ENCODE results near the gene ZNF491. TPM values are rescaled to one million over a fixed set of nuclear protein-coding genes. Genes with fewer than 3 reads are reported as not detected.

ZNF491 gene
- total and polyA plus RNA-seq, 7 donors: 0.46 to 6.1 (median 3.6) TPM

Other genes starting within 250 kb of the ZNF491 start
- gene ELOF1, start 239.3 kb upstream of the ZNF491 start, total RNA-seq: 10 to 100 TPM; 27.2 to 47.9 (median 38.9) TPM
- 10 to 100 TPM; 49.8 to 67.3 (median 59.4) TPM for gene ELOF1, start 239.3 kb upstream of the ZNF491 start, polyA plus RNA-seq
- 10 to 100 TPM in 2 of 4 donors, 1 to 10 TPM in 2; 7.6 to 23.5 (median 9.8) TPM for gene ACP5, start 220.9 kb upstream of the ZNF491 start, total RNA-seq
- 100 to 1,000 TPM in 1 of 3 donors, 10 to 100 TPM in 2; 26.4 to 266 (median 54.4) TPM for gene ACP5, start 220.9 kb upstream of the ZNF491 start, polyA plus RNA-seq
- 10 to 100 TPM in 3 of 4 donors, 1 to 10 TPM in 1; 7.9 to 13.8 (median 11.9) TPM for gene ZNF627, start 201.0 kb upstream of the ZNF491 start, total RNA-seq
- 1 to 10 TPM; 6.2 to 6.7 (median 6.6) TPM for gene ZNF627, start 201.0 kb upstream of the ZNF491 start, polyA plus RNA-seq
- 10 to 100 TPM in 3 of 4 donors, 1 to 10 TPM in 1; 4.1 to 22.8 (median 17.3) TPM for gene ZNF823, start 59.6 kb upstream of the ZNF491 start, total RNA-seq
- 10 to 100 TPM in 1 of 3 donors, 1 to 10 TPM in 2; 4.6 to 12.5 (median 7.8) TPM for gene ZNF823, start 59.6 kb upstream of the ZNF491 start, polyA plus RNA-seq
- gene ZNF441, start 31.5 kb upstream of the ZNF491 start, total RNA-seq: 10 to 100 TPM in 1 of 4 donors, 1 to 10 TPM in 3; 8.4 to 10.5 (median 8.8) TPM
- gene ZNF441, start 31.5 kb upstream of the ZNF491 start, polyA plus RNA-seq: 1 to 10 TPM in 2 of 3 donors, under 1 TPM in 1; 0.92 to 5.7 (median 2.4) TPM
- 10 to 100 TPM in 2 of 4 donors, 1 to 10 TPM in 2; 5.6 to 15.0 (median 9.6) TPM for gene ZNF440, start 15.8 kb downstream of the ZNF491 start, total RNA-seq
- 10 to 100 TPM in 1 of 3 donors, 1 to 10 TPM in 2; 7.4 to 13.8 (median 9.0) TPM for gene ZNF440, start 15.8 kb downstream of the ZNF491 start, polyA plus RNA-seq
- gene ZNF439, start 50.2 kb downstream of the ZNF491 start, total RNA-seq: 1 to 10 TPM; 4.8 to 8.6 (median 6.5) TPM
- 1 to 10 TPM; 2.4 to 5.9 (median 3.9) TPM for gene ZNF439, start 50.2 kb downstream of the ZNF491 start, polyA plus RNA-seq
- 10 to 100 TPM in 3 of 4 donors, 1 to 10 TPM in 1; 9.2 to 23.2 (median 18.3) TPM for gene ZNF69, start 89.3 kb downstream of the ZNF491 start, total RNA-seq
- gene ZNF69, start 89.3 kb downstream of the ZNF491 start, polyA plus RNA-seq: 1 to 10 TPM; 7.6 to 9.6 (median 7.8) TPM
- 10 to 100 TPM; 13.7 to 19.7 (median 15.0) TPM for gene ZNF700, start 126.6 kb downstream of the ZNF491 start, total RNA-seq
- gene ZNF700, start 126.6 kb downstream of the ZNF491 start, polyA plus RNA-seq: 10 to 100 TPM in 1 of 3 donors, 1 to 10 TPM in 2; 4.8 to 12.7 (median 5.8) TPM
- 10 to 100 TPM in 1 of 4 donors, 1 to 10 TPM in 3; 2.3 to 11.9 (median 3.3) TPM for gene ZNF763, start 166.5 kb downstream of the ZNF491 start, total RNA-seq
- gene ZNF763, start 166.5 kb downstream of the ZNF491 start, polyA plus RNA-seq: 1 to 10 TPM; 3.3 to 4.2 (median 3.9) TPM
- 10 to 100 TPM in 1 of 4 donors, 1 to 10 TPM in 3; 2.5 to 16.9 (median 4.4) TPM for gene ZNF433, start 237.2 kb downstream of the ZNF491 start, total RNA-seq
- gene ZNF433, start 237.2 kb downstream of the ZNF491 start, polyA plus RNA-seq: 1 to 10 TPM; 1.2 to 3.2 (median 2.1) TPM

Data from sigmoid colon (tissue), 7 donors.